Amniotic stem cell (primary cell): ENCODE measurements around the gene SPACA5.
"Not testable (repeated sequence)": the region's sequence is repeated elsewhere in the genome, so short reads cannot be mapped to it uniquely, and the experiment has no call there.

Experiments used
- DNase-seq: peaks from one replicate; lab custom pipeline; 2025; lab: John Stamatoyannopoulos, UW

The SPACA5 gene

DNA sequence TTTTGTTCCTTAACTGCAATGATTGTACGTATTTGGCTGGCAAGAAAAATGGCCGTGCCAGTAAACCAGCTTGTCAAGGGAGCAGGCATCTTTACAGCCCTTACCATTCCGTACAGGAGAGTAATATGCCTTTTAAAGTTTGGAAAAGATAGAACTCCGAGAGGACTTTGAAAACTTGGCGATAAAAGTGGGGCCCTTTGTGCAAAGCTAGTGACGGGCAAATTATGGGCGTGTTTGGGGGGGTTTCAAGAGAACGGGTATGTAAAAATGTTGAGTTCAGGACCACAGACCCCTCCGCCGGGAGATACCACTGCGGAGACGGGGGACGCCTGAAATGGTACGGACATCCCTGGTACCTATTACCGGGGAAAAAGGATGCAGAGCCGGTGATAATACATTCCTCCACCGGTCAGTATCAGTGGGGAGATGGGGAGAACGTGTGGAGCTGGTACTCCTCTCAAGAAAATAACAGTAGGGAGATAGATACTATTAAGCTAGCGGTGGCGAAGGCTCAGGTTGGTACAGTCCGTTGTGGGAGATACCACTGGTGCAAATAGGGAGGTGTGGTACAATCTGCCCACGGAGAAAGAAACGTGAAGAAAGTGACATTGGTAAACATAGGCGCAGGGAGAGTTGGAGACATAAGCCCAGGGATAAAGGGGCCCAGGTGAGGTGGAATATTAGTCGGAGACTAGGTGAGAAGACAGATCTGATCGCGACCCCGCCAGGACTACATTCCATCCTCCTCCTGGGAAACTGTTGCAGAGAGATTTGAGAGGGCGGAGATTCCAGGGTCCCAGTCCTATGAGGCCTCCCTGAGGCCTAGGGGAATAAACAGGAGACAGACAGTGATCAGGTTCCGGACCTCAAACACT is 14.5 kb downstream of the SPACA5 start:
- no peak for DNase-seq

DNA sequence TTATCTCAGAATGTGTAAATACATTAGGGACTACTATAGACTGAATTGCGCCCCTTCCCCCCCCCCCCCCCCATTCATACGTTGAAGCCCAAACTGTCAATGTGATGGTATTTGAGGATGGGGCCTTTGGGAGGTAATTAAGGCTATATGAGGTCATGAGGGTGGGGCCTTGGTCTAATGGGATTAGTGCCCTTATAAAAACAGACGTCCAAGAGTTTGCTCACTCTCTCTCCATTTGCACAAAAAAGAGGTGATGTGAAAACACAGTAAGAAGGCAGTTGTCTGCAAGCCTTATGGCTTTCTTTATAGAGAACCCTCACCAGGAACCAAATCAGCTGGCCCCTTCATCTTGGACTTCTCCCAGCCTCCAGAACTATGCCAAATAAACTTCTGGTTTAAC is 15.3 kb downstream of the SPACA5 start:
- no peak for DNase-seq

DNA sequence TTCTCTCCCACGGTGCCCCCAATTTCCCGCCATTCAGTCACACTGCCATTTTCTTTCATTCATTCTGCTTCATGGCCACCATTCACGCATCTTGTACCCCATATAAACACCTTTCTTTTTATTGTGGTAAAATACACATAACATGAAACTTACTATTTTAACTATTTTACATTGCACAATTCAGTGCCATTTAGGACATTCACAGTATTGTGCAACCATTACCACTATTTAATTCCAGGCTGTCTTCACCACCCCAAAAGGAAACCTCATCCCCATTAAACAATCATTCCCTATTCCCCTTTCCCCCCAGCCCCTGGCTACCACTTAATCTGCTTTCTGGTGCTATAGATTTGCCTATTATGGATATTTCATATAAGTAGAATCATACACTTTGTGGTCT is 15.9 kb downstream of the SPACA5 start:
- no peak for DNase-seq

DNA sequence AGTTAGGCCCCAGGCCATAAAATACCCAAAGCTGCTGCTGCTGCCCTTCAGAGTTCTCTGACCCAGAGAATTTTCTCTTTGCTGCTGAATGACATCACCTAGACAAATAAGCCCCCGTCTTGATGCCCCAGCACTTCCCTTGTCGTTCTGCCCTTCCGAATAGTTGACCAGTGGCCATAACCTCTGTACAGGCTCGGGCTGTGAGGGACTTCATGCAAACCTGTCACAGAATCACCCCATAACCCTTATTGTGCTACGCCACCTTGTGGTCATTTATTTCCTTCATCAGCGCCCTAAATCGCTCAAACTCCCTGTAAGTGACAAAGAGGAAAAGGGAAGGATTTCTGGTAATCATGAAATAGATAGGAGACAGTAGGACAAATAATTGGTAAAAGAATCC is 18.8 kb downstream of the SPACA5 start:
- DNase-seq: no peak

DNA sequence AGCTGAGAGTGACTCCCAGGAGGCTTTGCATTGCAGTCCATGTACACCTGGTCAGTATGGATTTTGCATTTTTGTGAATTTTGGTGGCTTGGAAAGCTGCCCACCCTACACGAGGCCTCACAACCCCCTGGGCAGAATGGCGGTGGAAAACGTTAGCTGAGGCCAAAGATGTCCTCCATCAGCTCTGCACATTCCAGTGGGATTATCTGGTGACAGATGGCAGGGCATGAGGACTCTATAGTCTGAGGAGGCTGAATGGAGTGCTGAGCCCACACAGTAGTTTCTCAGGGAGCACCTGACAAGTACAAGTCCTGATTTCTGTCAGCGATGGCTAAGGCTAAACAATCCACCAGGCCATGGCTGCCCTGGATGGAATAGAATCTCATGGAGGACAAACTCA is 20.8 kb downstream of the SPACA5 start:
- not testable (repeated sequence) for DNase-seq

DNA sequence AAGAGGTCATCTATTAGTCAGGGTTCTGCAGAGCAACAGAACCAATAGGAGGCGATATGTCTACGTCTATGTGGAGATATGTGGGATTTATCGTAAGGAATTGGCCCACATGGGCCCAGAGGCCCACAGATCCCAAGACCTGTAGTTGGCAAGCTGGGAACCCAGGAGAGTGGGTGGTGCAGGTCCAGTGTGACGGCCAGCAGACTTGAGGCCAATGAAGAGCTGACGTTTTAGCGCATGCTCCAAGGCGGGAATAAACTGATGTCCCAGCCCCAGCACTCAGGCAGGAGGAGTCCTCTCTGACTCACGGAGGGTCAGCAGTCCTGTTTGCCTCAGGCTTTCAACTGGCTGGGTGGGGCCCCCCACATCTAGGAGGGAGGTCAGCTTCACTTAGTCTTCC is 21.3 kb downstream of the SPACA5 start:
- DNase-seq: no peak

DNA sequence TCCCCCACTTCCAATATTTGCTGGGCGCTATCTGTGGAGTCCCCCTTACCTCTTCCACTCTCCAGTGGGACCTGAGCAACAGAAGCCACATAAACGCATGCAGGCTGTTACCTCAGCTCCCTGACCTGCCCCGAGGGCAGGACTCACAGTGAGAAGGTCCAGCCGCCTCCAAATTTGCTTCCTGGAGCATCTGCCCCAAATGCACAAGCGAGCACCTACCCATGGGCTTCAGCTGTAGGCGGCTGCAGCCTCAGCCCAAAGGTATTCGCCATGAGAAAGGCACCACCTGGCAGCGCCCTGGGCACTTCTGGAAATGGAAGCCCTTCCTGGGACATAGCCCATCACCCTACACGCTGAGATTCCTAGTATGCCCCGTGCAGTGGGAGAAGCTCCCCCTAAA is 23.4 kb downstream of the SPACA5 start:
- no peak for DNase-seq

DNA sequence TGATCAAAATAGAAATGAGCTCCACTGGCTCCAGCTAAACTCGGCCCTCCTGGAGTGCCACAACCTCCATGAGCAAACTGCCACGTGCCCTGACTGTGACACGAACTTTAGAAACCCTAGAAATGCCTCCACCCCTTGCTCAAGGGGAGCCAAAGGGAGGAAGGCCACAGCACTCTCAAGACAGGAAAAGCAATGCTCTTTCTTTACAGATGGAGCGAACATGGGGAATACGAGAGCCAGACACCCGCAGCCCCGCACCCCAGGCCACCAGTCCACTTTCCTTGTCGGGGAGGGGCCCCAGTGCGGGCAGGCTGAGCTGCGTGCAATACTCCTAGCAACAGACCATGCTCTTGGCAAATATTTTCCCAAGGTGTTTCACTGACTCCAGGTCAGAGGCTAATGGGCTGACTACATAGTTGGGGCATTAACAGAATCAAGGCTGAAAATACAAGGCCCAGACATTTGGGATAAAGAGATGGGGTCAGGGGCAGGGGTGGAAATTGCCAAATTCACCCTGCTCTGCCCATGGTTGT is 23.9 kb downstream of the SPACA5 start:
- DNase-seq: not testable (repeated sequence)

DNA sequence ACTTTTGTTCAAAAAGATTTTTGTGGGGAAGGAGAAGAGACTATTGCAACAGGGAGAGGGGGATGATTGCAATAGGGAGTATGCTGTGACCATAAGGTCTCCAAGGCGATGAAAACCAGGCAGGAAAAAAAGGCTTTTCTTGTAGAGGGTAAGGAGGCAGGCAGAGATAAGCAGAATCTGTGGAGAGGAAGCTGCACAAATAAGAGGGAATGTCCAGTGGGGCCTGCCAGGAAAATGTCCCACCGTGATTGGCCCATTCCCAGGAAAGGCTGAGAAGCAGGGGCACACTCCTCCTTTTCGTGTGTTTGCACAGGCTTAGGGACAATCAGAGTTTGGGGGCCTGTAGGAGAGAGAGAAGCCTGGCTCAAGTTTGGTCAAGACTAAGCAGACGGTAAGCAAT is 29.1 kb downstream of the SPACA5 start:
- no peak for DNase-seq

DNA sequence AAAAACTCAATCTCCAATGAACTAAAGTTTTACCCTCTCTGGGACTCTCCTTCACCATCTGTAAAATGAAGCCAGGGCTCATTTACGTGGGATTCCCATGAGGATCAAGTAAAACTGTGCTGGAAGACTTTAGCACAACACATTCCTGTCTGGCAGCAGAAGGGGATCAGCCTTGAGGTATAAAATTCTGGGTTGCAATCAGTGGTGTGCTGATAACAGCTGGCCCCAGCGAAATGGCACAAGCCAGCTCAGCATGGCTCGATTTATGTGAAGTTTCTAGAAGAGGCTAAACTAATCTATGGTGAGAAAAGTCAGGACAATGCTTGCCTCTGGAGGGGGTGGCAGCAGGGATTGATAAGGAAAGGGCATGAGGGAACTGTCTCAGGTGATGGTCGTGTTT is 36.3 kb downstream of the SPACA5 start:
- no peak for DNase-seq

DNA sequence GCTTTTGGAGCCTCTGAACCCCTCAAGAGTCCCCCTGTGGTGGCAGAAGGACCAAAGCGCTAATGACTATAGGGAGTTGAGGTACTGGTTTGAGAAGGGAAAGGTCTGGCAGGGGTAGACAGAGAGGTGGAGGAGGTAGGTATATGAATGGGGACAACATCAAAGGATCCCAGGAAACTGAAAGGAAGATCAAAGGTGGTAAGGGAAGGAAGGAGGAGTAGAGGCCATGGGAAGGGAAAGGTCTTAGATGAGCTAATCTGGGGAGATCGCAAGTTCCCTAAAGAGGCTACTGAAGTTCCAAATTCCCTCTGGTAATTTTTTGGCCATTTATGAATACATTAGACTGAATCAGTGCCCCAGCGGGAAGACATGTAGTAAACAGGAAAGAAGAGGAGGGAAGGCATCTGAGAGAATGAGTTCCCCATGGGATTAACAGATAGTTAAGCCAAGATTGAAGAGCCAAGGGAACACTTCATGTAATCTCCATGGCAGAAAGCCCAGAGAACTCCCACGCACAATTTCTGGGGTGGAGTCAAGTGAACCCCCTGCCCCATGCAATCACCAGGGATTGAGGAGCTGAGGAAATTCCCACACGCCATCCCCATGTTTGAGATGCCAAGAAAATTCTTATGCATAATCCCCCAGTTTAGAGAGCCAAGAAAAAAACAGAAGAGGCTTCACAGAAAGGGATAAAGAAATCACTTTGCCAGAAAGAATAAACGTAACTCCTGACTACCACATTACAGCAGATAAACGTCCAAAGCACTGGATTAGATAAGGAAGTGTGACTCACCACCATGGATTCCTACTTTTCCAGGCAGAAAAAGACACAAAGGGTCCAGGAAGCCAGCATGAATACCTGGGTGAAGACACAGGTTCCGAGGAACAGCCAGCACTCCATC is 38.9 kb downstream of the SPACA5 start:
- no peak for DNase-seq

DNA sequence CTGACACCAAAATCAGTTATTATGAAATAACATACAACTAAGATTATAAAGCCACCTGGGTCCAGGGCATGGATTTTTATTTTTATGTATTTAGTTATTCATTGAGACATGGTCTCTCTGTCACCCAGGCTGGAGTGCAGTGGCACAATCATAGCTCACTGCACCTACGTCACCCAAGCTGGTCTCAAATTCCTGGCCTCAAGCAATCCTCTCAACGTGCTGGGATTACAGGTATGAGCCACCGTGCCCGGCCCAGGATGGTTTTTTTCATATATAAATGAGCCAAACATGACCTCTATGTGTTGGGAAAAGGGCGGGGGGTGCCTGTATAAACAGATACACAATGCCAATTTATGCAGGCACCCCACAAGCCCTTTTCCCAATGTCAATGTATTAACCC is 40.1 kb downstream of the SPACA5 start:
- DNase-seq: no peak

DNA sequence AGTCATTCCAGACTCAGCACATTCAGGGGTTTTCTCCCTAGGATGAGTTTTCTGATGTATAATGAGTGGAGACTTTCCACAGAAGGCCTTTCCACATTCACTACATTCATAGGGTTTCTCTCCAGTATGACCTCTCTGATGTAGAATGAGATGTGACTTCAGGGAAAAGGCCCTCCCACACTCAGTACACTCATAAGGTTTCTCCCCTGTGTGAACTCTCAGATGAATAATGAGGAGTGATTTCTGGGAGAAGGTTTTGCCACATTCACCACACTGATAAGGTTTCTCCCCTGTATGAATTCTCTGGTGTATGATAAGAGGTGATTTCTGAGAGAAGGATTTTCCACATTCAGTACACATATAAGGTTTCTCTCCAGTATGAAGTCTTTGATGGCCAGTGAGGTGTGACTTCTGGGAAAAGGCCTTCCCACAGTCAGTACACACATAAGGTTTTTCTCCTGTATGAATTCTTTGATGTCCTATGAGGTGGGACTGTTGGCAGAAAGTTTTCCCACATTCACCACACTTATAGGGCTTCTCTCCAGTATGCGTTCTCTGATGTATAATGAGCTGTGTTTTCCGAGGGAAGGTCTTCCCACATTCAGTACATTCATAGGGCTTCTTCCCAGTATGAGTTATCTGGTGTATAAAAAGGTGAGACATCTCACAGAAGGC is 52.0 kb downstream of the SPACA5 start:
- DNase-seq: no peak

DNA sequence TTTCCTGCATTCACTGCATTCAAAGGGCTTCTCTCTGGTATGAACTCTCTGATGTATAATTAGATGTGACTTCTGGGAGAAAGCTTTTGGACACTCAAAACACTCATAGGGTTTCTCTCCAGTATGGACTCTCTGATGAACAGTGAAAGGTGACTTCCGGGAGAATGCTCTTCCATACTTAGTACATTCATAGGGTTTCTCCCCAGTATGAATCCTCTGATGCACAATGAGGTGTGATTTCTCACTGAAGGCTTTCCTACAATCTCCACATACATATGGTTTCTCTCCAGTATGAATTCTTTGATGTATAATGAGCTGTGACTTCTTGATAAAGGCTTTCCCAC is 52.5 kb downstream of the SPACA5 start:
- no peak for DNase-seq
